Testis (tissue), 3 donors: ENCODE measurements around the gene CORIN. TPM values are rescaled to one million over a fixed set of nuclear protein-coding genes. Genes with fewer than 3 reads are reported as not detected.
"Not testable (repeated sequence)": the region's sequence is repeated elsewhere in the genome, so short reads cannot be mapped to it uniquely, and the experiment has no call there.

Experiments
- DNase-seq: peaks from one replicate; pipeline ENCODE4 v3.0.0-alpha.2; 2019
- H3K27ac ChIP-seq, 2 donors: fragments of 200-600 bp; sonication (generic); one replicate each; pipeline ENCODE4 v1.5.1; 2019
- H3K27me3 ChIP-seq: fragments of 200-600 bp; sonication (generic); one replicate; pipeline ENCODE4 v1.5.1; 2019
- H3K36me3 ChIP-seq: fragments of 200-600 bp; sonication (generic); one replicate; pipeline ENCODE4 v1.5.1; 2017; ENCODE audit warnings: low read depth; ENCODE audit errors: missing control alignments
- H3K4me1 ChIP-seq: fragments of 200-600 bp; sonication (generic); one replicate; pipeline ENCODE4 v1.5.1; 2019
- H3K4me3 ChIP-seq, 2 donors: fragments of 200-600 bp; sonication (generic); one replicate each; pipeline ENCODE4 v1.5.1; 2017 to 2019
- H3K9me3 ChIP-seq: fragments of 200-600 bp; sonication (generic); one replicate; pipeline ENCODE4 v1.5.1; 2017
- POLR2A ChIP-seq: fragments of 450-650 bp; IDR thresholded peaks from one replicate; pipeline ENCODE4 v1.6.1; 2017; ENCODE audit warnings: antibody characterized with exemption, mild to moderate bottlenecking, moderate library complexity
- WGBS, 2 donors: methylation state at CpG; one replicate each; pipeline ENCODE4 v1.1.5; 2018; 5-methylcytosine and 5-hydroxymethylcytosine counted together
- intact Hi-C: fragments of 100-400 bp; cut with DNase I; formaldehyde crosslinking; loops from one replicate; pipeline ENCODE4 v1.15.1; 2023; ENCODE audit warnings: low total_unique reads
- polyA plus RNA-seq: library from polyadenylated mRNA; stranded (reverse); fragments of 350-450 nt; fragmentation: Illumina TruSeq; extraction: RNeasy Lipid Tissue Mini Kit (QIAGEN cat#74804); gene quantifications from one replicate; pipeline ENCODE4 v1.2.3, GENCODE V29; 2014; ENCODE audit warnings: low read depth, low replicate concordance; ENCODE audit not compliant: insufficient read depth
- total RNA-seq, 2 donors: library from RNA; depleted of rRNA; stranded (reverse); fragments of >200 nt; gene quantifications; one replicate each; pipeline ENCODE4 v1.2.3, GENCODE V29; 2016
- TF ChIP-seq, protein P1 (sequence below), 3 experiments: fragments of 450-650 bp in 2 of 3; fragments of 200-600 bp in 1 of 3; sonication (generic) in 1 of 3; IDR thresholded peaks; one replicate each; pipeline ENCODE4 v1.5.1; 2016 to 2019; ENCODE audit warnings: antibody characterized with exemption in 3 of 3, mild to moderate bottlenecking in 2 of 3, moderate library complexity in 1 of 3

Gene CORIN
- total and polyA plus RNA-seq, 3 donors from 2014 or later: 4.6 to 6.1 (median 4.7) TPM

DNA sequence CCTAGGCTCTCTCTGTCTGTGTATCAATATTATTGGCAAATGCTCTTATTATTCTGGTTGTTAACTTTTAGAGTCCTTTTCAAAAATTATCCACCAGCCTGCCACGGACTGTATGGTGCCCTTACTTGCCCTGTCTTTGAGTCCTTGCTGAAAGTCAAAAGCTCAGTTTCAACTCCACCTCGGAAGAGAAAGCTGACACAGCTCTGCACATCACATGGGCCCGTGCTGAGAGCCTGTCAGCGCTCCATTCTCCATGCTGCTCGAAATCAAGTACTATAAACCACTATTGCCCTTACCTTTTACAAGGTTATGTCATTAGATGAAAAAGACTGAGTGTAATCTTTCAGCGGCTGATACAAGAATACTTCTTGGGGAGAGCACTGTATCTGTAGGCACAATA, 141.0 kb downstream of the CORIN start:
- TF ChIP-seq POLR2A: no peak
- TF ChIP-seq, protein P1, sequence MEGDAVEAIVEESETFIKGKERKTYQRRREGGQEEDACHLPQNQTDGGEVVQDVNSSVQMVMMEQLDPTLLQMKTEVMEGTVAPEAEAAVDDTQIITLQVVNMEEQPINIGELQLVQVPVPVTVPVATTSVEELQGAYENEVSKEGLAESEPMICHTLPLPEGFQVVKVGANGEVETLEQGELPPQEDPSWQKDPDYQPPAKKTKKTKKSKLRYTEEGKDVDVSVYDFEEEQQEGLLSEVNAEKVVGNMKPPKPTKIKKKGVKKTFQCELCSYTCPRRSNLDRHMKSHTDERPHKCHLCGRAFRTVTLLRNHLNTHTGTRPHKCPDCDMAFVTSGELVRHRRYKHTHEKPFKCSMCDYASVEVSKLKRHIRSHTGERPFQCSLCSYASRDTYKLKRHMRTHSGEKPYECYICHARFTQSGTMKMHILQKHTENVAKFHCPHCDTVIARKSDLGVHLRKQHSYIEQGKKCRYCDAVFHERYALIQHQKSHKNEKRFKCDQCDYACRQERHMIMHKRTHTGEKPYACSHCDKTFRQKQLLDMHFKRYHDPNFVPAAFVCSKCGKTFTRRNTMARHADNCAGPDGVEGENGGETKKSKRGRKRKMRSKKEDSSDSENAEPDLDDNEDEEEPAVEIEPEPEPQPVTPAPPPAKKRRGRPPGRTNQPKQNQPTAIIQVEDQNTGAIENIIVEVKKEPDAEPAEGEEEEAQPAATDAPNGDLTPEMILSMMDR (IDR thresholded peaks at IDR 0.05): no peak
- H3K27ac ChIP-seq: no peak overlapping the region
- H3K36me3 ChIP-seq: no peaks in the 10 kb centered on the region
- H3K4me3 ChIP-seq: no peak overlapping the region
- no peaks in the 10 kb centered on the region for H3K9me3 ChIP-seq
- no peak for DNase-seq
- 94 to 97% methylated on average over 6 of the region's 6 CpGs for WGBS, 2 donors
- no peaks in the 10 kb centered on the region for H3K4me1 ChIP-seq
- intact Hi-C loops: no loop called here
- no peaks in the 10 kb centered on the region for H3K27me3 ChIP-seq

DNA sequence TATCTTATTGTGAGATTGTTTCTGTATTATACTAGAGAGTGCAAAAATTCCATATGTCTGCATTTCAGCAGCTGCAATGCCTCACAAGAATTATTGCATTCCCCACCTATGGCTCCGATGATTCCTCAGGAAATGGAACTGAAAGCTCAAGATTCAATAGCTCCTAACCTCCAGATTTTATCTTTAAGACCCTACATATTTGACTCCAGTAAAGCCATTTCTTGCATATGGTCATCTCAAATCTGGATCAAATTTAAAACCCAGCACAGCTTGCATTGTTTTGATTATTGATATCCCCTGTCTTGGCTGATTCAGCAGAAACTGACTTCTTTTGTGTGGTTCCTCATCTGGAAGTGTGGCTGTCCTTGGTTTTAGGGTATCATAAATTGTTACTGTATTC, 142.6 kb downstream of the CORIN start:
- TF ChIP-seq, protein P1 (IDR thresholded peaks at IDR 0.05): no peak
- TF ChIP-seq POLR2A: no peak
- WGBS, 2 donors: 83 to 86% methylated on average over 1 of the region's 1 CpG
- no peak for DNase-seq
- H3K4me1 ChIP-seq: no peaks in the 10 kb centered on the region
- H3K4me3 ChIP-seq: no peak overlapping the region
- H3K27ac ChIP-seq: no peak overlapping the region
- no peaks in the 10 kb centered on the region for H3K27me3 ChIP-seq
- intact Hi-C loops: no loop called here
- no peaks in the 10 kb centered on the region for H3K9me3 ChIP-seq
- no peaks in the 10 kb centered on the region for H3K36me3 ChIP-seq

- Histone ChIP-seq H3K27me3 (no peaks in the 10 kb centered on the region), H3K27ac (no peak overlapping the region), H3K9me3 (no peaks in the 10 kb centered on the region), H3K4me1 (no peaks in the 10 kb centered on the region), H3K4me3 (no peak overlapping the region), H3K36me3 (no peaks in the 10 kb centered on the region)
- WGBS, 2 donors: 100% methylated on average over 1 of the region's 1 CpG
- TF ChIP-seq, protein P1 (IDR thresholded peaks at IDR 0.05): no peak
- no peak for TF ChIP-seq POLR2A
- intact Hi-C loops: no loop called here
- DNase-seq: no peak
These were observed 143.5 kb downstream of the CORIN start for GRCh38 chr4:47694322-47694721.

GRCh38 chr4:47692691-47693090, 145.2 kb downstream of the CORIN start:
- no peak for DNase-seq
- WGBS, 2 donors: 63 to 67% methylated on average over 7 of the region's 7 CpGs
- TF ChIP-seq POLR2A: no peak
- TF ChIP-seq, protein P1 (IDR thresholded peaks at IDR 0.05): no peak
- no peaks in the 10 kb centered on the region for H3K27me3 ChIP-seq
- H3K36me3 ChIP-seq: no peaks in the 10 kb centered on the region
- no peak overlapping the region for H3K4me3 ChIP-seq
- H3K4me1 ChIP-seq: no peaks in the 10 kb centered on the region
- intact Hi-C loops: no loop called here
- H3K27ac ChIP-seq: no peak overlapping the region
- no peaks in the 10 kb centered on the region for H3K9me3 ChIP-seq

DNA sequence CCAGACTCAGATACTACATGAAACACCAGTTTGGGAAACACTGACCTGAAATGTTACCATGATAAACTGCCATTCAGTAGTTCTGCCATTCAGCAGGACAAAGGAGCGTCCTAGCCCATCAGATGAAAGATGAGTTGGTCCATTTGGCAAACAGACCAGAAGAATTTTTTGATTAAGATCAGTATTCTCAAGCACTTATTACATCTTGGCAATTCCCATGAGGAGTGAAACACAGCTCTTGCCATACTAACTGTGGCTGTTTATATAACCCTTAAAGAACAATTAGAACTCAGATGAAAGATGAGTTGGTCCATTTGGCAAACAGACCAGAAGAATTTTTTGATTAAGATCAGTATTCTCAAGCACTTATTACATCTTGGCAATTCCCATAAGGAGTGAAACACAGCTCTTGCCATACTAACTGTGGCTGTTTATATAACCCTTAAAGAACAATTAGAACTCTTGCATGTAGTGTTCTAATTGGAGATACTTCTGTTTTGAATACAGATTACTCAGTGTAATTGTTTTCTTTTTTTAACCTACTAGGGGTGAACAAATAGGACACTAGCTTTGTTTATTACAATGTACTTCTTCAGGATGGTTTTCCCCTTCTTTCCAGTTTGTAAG, 146.0 kb downstream of the CORIN start:
- DNase-seq, H3K4me3 ChIP-seq, H3K9me3 ChIP-seq, H3K4me1 ChIP-seq, H3K27ac ChIP-seq, H3K27me3 ChIP-seq, intact Hi-C loops, H3K36me3 ChIP-seq: not testable (repeated sequence)
- 50 to 61% methylated on average over 1 of the region's 1 CpG for WGBS, 2 donors
